Stomach (tissue), 4 donors: ENCODE measurements around the gene NUP214.

Experiments
- CTCF ChIP-seq, 7 experiments: fragments of 450-650 bp in 4 of 7; fragments of 200-600 bp in 3 of 7; sonication (generic) in 3 of 7; IDR thresholded peaks; one replicate each; pipeline ENCODE4 v1.5.1; 2016 to 2019; ENCODE audit warnings: antibody characterized with exemption in 7 of 7, control low read depth in 2 of 7, mild to moderate bottlenecking in 1 of 7
- POLR2A ChIP-seq, 4 donors: fragments of 450-650 bp; IDR thresholded peaks; one replicate each; pipeline ENCODE4 v1.6.1; 2016; ENCODE audit warnings: antibody characterized with exemption in 4 of 4, control low read depth in 2 of 4, mild to moderate bottlenecking in 1 of 4, moderate library complexity in 1 of 4
- POLR2AphosphoS5 ChIP-seq, 3 donors: sonication (generic); formaldehyde crosslinking; IDR thresholded peaks; one replicate each; pipeline ENCODE4 v1.6.1; 2016; ENCODE audit warnings: antibody characterized with exemption in 3 of 3

- TF ChIP-seq POLR2A (IDR thresholded peaks at IDR 0.05) (no peak), CTCF (IDR thresholded peaks at IDR 0.05) (no peak), POLR2AphosphoS5 (IDR thresholded peaks at IDR 0.05) (no peak)
These were observed 28.0 kb upstream of the NUP214 start for GRCh38 chr9:131097126-131097947.
